CD4-positive, alpha-beta memory T cell (primary cell): ENCODE data around the gene EEFSEC. TPM values are rescaled to one million over a fixed set of nuclear protein-coding genes. Genes with fewer than 3 reads are reported as not detected.
"Not testable (repeated sequence)": the region's sequence is repeated elsewhere in the genome, so short reads cannot be mapped to it uniquely, and the experiment has no call there.

Experiments used
- CTCF ChIA-PET: fragments of 350-600 bp; sonication (Branson Sonifier 250); formaldehyde crosslinking; loops from one replicate; lab custom pipeline; 2021; ENCODE audit warnings: inconsistent platforms; ENCODE audit not compliant: partially characterized antibody; lab: Charles Lee
- POLR2A ChIA-PET: fragments of 350-600 bp; sonication (Branson Sonifier 250); formaldehyde crosslinking; loops from one replicate; lab custom pipeline; 2021; ENCODE audit not compliant: partially characterized antibody; lab: Charles Lee
- DNase-seq, 5 donors: peaks; one replicate each; pipeline versions ENCODE4 v3.0.0 to v3.0.0-alpha.2; 2020 to 2022; ENCODE audit warnings: mixed read lengths in 1 of 5
- H3K27ac ChIP-seq: one replicate; pipeline ENCODE4 v1.7.0; 2013; ENCODE audit warnings: low read depth, low read length
- H3K27me3 ChIP-seq: 2 replicates; pipeline ENCODE4 v1.7.0; 2013; ENCODE audit warnings: mild to moderate bottlenecking, low read length, moderate library complexity; ENCODE audit not compliant: insufficient read depth
- H3K36me3 ChIP-seq: 2 replicates; pipeline ENCODE4 v1.7.0; 2013; ENCODE audit warnings: mild to moderate bottlenecking, low read length, moderate library complexity; ENCODE audit not compliant: insufficient read depth
- H3K4me1 ChIP-seq: 2 replicates; pipeline ENCODE4 v1.7.0; 2013; ENCODE audit warnings: mild to moderate bottlenecking, low read length, moderate library complexity; ENCODE audit not compliant: insufficient read depth
- H3K4me3 ChIP-seq, 2 donors: one replicate each; pipeline ENCODE4 v1.7.0; 2013; ENCODE audit warnings: low read length in 2 of 2, mild to moderate bottlenecking in 1 of 2
- H3K9me3 ChIP-seq, 2 donors: one replicate each; pipeline ENCODE4 v1.7.0; 2013; ENCODE audit warnings: low read length in 2 of 2, control low read depth in 1 of 2; ENCODE audit not compliant: control insufficient read depth in 1 of 2
- H3K27ac Mint-ChIP-seq, 7 donors: one replicate each; pipeline ENCODE4 v1.8.0; 2020 to 2021; ENCODE audit warnings: mixed read lengths in 7 of 7, mild to moderate bottlenecking in 6 of 7, inconsistent platforms in 3 of 7, moderate library complexity in 3 of 7
- H3K27me3 Mint-ChIP-seq, 2 donors: one replicate each; pipeline ENCODE4 v1.8.0; 2020 to 2021; ENCODE audit warnings: mixed read lengths in 2 of 2
- H3K36me3 Mint-ChIP-seq, 2 donors: one replicate each; pipeline ENCODE4 v1.8.0; 2020 to 2021; ENCODE audit warnings: mixed read lengths in 2 of 2, inconsistent platforms in 1 of 2, mild to moderate bottlenecking in 1 of 2
- H3K4me1 Mint-ChIP-seq, 4 donors: one replicate each; pipeline ENCODE4 v1.8.0; 2020 to 2021; ENCODE audit warnings: mixed read lengths in 4 of 4, mild to moderate bottlenecking in 1 of 4
- H3K4me3 Mint-ChIP-seq, 8 donors: one replicate each; pipeline ENCODE4 v1.8.0; 2020 to 2021; ENCODE audit warnings: mixed read lengths in 8 of 8, mild to moderate bottlenecking in 7 of 8, moderate library complexity in 6 of 8, inconsistent platforms in 3 of 8
- H3K9me3 Mint-ChIP-seq, 8 donors: one replicate each; pipeline ENCODE4 v1.8.0; 2020 to 2021; ENCODE audit warnings: mixed read lengths in 8 of 8, mild to moderate bottlenecking in 5 of 8, inconsistent platforms in 3 of 8, moderate library complexity in 1 of 8
- intact Hi-C: fragments of 100-400 bp; cut with micrococcal nuclease; formaldehyde crosslinking; loops from one replicate; pipeline ENCODE4 v1.15.1; 2023
- polyA plus RNA-seq, 2 donors: library from polyadenylated mRNA; unstranded; fragments of 300-500 nt; fragmentation: Illumina TruSeq; gene quantifications; one replicate each; pipeline ENCODE4 v1.2.3, GENCODE V29; 2021
- total RNA-seq, 2 experiments: library from RNA; stranded (reverse); gene quantifications; one replicate each; pipeline ENCODE4 v1.2.3, GENCODE V29; 2021

Gene EEFSEC
- total and polyA plus RNA-seq, 4 experiments from 2014 or later, result 14.0 to 24.9 (median 17.1) TPM

DNA sequence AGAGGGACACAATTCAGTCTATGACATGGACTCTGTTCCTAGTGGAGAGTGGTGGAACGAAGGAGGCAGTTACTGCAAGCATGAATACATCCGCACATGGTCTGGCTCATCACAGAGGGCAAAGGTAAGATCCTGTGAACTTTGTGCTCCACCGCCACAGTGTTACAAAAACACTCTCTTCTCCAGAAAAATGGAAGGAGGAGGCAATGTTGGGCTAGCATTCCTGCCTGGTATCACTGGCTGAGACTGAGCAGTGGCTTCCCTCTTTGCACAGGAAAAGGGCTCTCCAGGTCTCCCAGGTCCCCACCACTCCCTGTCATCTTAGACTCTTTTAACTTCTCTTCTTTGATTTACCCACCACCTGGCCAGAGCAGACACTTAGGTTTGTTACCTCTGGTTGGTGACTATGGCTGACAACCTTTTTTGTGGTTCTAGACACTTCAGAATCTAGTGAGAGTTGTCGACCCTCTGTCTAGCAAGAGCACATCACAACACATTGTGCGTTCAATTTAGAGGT lies 1.5 kb upstream of the EEFSEC start:
- Mint-ChIP-seq H3K4me3 (peak overlapping the region in 5 of 8 donors; percentile 5 to 71 (median 29)), H3K27me3 (peaks cover 0 to 1% of the 10 kb centered on the region in 2 donors), H3K36me3 (peaks cover 4 to 12% of the 10 kb centered on the region in 2 donors), H3K27ac (peak overlapping the region; percentile 44 to 93 (median 84)), H3K9me3 (no peaks in the 10 kb centered on the region), H3K4me1 (peaks cover 13 to 37% (median 23%) of the 10 kb centered on the region in 4 donors)
- ChIA-PET POLR2A (interaction anchor here (1.0 to 2.8 kb wide), 4 partner anchors 28 to 143 kb away, joined by 3 to 66 read pairs (median 6); partner anchors contain the start of gene RUVBL1), CTCF (no interaction called here)
- H3K27ac ChIP-seq, result no peak overlapping the region
- H3K9me3 ChIP-seq, result no peaks in the 10 kb centered on the region
- no peak for DNase-seq
- no peaks in the 10 kb centered on the region for H3K27me3 ChIP-seq
- no peaks in the 10 kb centered on the region for H3K36me3 ChIP-seq
- intact Hi-C loops, result loop anchor here (5.0 kb wide), 1 partner anchor 40 kb away; no protein-coding TSS in a partner anchor
- peaks cover 18% of the 10 kb centered on the region for H3K4me1 ChIP-seq
- no peak overlapping the region for H3K4me3 ChIP-seq

DNA sequence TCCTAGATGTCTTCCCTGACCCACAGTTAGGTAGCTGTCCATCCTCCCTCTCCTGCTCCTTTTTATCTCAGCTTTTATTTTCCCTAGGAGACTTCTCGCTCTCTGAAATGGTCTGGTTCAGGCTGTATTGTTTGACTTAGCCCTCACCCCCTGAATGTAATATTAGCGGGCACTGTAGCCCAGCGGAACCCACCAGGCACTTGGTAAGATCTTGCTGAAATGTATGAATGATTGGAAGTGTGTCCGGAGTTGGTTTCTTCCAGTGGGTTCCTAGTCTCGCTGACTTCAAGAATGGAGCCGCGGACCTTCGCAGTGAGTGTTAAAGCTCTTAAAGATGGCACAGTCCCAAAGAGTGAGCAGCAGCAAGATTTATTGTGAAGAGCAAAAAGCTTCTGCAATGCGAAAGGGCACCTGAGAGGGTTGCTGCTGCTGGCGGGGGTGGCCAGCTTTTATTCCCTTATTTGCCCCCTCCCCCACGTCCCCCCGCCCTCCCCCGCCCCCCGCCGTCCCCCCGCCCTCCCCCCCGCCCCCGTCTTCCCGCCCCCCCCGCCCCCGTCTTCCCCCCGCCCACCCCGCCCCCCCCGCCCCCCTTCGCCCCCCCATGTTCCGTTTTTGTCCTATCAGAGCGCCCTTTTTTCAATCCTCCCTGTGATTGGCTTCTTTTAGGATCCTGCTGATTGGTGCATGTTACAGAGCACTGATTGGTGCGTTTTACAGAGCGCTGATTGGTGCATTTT lies 694 bp upstream of the EEFSEC start:
- Histone ChIP-seq H3K4me3 (peak overlapping the region; percentile 84 to 85), H3K27ac (peak overlapping the region; percentile 44), H3K4me1 (peaks cover 18% of the 10 kb centered on the region), H3K27me3 (no peaks in the 10 kb centered on the region), H3K36me3 (no peaks in the 10 kb centered on the region), H3K9me3 (no peaks in the 10 kb centered on the region)
- POLR2A ChIA-PET, result interaction anchor here (0.7 to 2.8 kb wide), 7 partner anchors 26 to 145 kb away, joined by 3 to 66 read pairs (median 4); partner anchors contain the start of gene RUVBL1
- intact Hi-C loops, result loop anchor here (1.0 to 5.0 kb wide), 2 partner anchors 28 to 40 kb away; no protein-coding TSS in a partner anchor
- peak overlapping the region; percentile 85 to 98 (median 93) for H3K27ac Mint-ChIP-seq
- H3K36me3 Mint-ChIP-seq, result peaks cover 9 to 20% of the 10 kb centered on the region in 2 donors
- H3K4me1 Mint-ChIP-seq, result peaks cover 13 to 41% (median 23%) of the 10 kb centered on the region in 4 donors
- peak in 1 of 5 donors; percentile 84 for DNase-seq
- H3K4me3 Mint-ChIP-seq, result peak overlapping the region; percentile 83 to 96 (median 90)
- H3K27me3 Mint-ChIP-seq, result peaks cover 0 to 1% of the 10 kb centered on the region in 2 donors
- CTCF ChIA-PET, result interaction anchor here (2.2 kb wide), 1 partner anchor 29 kb away, joined by 13 read pairs; the partner anchor contains the start of gene RUVBL1
- no peaks in the 10 kb centered on the region for H3K9me3 Mint-ChIP-seq

DNA sequence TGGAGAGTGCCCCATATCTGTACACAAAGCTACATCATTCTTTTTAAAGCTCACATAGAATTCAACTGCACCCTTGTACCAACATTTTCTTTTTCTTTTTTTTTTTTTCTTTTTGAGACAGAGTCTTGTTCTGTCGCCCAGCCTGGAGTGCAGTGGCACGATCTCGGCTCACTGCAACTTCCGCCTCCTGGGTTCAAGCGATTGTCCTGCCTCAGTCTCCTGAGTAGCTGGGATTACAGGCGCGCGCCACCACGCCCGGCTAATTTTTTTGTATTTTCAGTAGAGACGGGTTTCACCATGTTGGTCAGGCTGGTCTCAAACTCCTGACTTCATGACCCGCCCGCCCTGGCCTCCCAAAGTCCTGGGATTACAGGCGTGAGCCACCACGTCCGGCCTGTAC lies 1.1 kb downstream of the EEFSEC start:
- not testable (repeated sequence) for H3K9me3 Mint-ChIP-seq, H3K27me3 Mint-ChIP-seq, DNase-seq, H3K9me3 ChIP-seq, H3K36me3 ChIP-seq, H3K27me3 ChIP-seq
- Histone ChIP-seq H3K27ac (peak overlapping the region; percentile 65), H3K4me3 (peak overlapping the region in 1 of 2 donors; percentile 63), H3K4me1 (peaks cover 18% of the 10 kb centered on the region)
- Mint-ChIP-seq H3K4me1 (peaks cover 15 to 41% (median 30%) of the 10 kb centered on the region in 4 donors), H3K4me3 (peak overlapping the region; percentile 83 to 96 (median 88)), H3K27ac (peak overlapping the region; percentile 23 to 97 (median 87)), H3K36me3 (peaks cover 22 to 30% of the 10 kb centered on the region in 2 donors)
- POLR2A ChIA-PET, result interaction anchor here (0.6 to 2.8 kb wide), 5 partner anchors 31 to 336 kb away, joined by 3 to 66 read pairs (median 3); partner anchors contain the start of gene RUVBL1
- CTCF ChIA-PET, result interaction anchor here (0.7 to 2.2 kb wide), 5 partner anchors 21 to 679 kb away, joined by 3 to 13 read pairs (median 3); partner anchors contain the start of gene RUVBL1
- intact Hi-C loops, result loop anchor here (5.0 kb wide), 1 partner anchor 42 kb away; no protein-coding TSS in a partner anchor

DNA sequence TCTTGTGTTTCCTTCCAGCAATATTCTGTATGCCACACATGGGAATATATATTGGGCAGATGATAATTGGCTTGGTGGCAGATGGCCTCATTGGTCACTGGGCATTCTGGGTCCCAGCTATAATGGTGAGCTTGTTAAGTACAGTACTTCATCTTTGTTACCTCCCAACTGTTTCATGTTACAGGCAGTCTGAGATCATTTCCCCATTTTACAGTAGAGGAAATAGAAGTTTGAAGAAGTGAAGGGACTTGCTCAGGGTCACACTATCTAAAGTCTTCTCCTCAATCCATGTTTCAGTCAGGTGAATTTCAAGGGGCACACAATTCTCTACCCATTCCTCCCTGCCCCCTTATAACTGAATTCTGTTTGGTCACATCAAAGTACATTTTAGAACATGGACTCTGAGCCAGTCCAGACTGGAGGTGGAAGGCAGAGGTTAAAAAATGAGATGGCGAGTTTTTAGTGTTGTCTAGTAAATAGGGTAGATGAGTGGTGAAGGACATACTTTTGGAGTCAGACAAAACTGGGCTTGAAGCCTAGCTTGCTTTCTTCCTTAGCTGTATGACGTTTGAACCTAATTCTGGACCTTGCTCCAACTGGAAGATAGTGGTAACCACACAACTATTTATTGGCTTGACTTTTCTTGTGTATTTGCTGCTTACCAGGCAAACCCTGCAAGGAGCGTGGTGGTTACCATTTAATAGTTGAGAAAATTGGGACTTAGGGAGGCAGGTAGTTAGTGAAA lies 2.5 kb downstream of the EEFSEC start:
- Mint-ChIP-seq H3K9me3 (peaks cover 0 to 4% (median 0%) of the 10 kb centered on the region in 8 donors), H3K4me3 (peak overlapping the region in 3 of 8 donors; percentile 10 to 36 (median 15)), H3K36me3 (peaks cover 27 to 34% of the 10 kb centered on the region in 2 donors), H3K27me3 (peaks cover 0 to 1% of the 10 kb centered on the region in 2 donors), H3K27ac (peak overlapping the region in 1 of 7 donors; percentile 5), H3K4me1 (peaks cover 18 to 50% (median 35%) of the 10 kb centered on the region in 4 donors)
- CTCF ChIA-PET, result interaction anchor here (1.6 kb wide), 1 partner anchor 22 kb away, joined by 6 read pairs; no protein-coding TSS in a partner anchor
- intact Hi-C loops, result no loop called here
- H3K27me3 ChIP-seq, result no peaks in the 10 kb centered on the region
- no peaks in the 10 kb centered on the region for H3K9me3 ChIP-seq
- H3K4me1 ChIP-seq, result peaks cover 18% of the 10 kb centered on the region
- H3K4me3 ChIP-seq, result no peak overlapping the region
- no peak for DNase-seq
- no peaks in the 10 kb centered on the region for H3K36me3 ChIP-seq
- POLR2A ChIA-PET, result interaction anchor here (0.6 kb wide), 1 partner anchor 51 kb away, joined by 4 read pairs; no protein-coding TSS in a partner anchor
- no peak overlapping the region for H3K27ac ChIP-seq

DNA sequence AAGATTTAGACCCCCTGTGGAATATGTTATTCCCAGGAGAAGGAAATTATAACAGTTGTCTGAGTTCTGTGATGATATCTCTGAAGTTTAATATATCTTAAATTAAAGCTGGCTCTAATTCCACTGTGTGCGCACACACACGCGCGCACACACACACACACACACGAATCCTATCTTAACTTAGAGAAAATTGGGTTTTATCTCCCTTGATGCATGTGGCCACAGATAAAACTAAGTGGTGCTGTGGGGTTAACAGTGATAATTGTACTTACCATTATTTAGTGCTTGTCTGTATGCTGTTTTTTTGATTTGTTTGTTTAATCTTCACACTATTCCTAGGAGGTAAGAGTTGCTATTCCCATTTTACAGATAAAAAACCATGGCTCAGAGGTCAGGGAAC lies 7.4 kb downstream of the EEFSEC start:
- no peak overlapping the region for H3K27ac ChIP-seq
- ChIA-PET POLR2A (no interaction called here), CTCF (no interaction called here)
- intact Hi-C loops, result no loop called here
- DNase-seq, result no peak
- Mint-ChIP-seq H3K4me3 (no peak overlapping the region), H3K4me1 (peaks cover 20 to 46% (median 26%) of the 10 kb centered on the region in 4 donors), H3K9me3 (peaks cover 0 to 4% (median 0%) of the 10 kb centered on the region in 8 donors), H3K27ac (no peak overlapping the region), H3K27me3 (no peaks in the 10 kb centered on the region), H3K36me3 (peaks cover 40 to 50% of the 10 kb centered on the region in 2 donors)
- H3K36me3 ChIP-seq, result no peaks in the 10 kb centered on the region
- H3K4me3 ChIP-seq, result no peak overlapping the region
- no peaks in the 10 kb centered on the region for H3K27me3 ChIP-seq
- H3K9me3 ChIP-seq, result no peaks in the 10 kb centered on the region
- no peaks in the 10 kb centered on the region for H3K4me1 ChIP-seq

DNA sequence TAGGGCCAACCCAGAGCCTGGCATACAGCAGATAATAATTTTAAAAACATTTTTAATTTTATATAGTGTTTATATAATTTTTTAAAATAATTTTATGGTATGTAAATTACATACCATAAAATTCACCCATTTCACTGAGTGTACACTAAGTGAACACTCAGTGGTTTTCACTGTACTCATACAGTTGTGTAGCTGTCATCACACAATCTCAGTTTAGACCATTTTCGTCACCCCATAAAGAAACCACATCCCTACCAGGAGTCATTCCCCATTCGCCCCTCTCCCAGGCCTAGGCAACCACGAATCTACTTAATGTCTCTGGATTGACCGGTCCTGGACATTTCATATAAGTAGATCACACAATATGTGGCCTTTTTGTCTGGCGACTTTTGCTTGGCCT lies 10.2 kb downstream of the EEFSEC start:
- peaks cover 13 to 38% (median 27%) of the 10 kb centered on the region in 4 donors for H3K4me1 Mint-ChIP-seq
- DNase-seq, result no peak
- ChIA-PET POLR2A (no interaction called here), CTCF (no interaction called here)
- H3K9me3 Mint-ChIP-seq, result peaks cover 0 to 3% (median 0%) of the 10 kb centered on the region in 8 donors
- Histone ChIP-seq H3K9me3 (no peaks in the 10 kb centered on the region), H3K27me3 (no peaks in the 10 kb centered on the region), H3K36me3 (no peaks in the 10 kb centered on the region), H3K27ac (no peak overlapping the region), H3K4me3 (no peak overlapping the region), H3K4me1 (no peaks in the 10 kb centered on the region)
- H3K27ac Mint-ChIP-seq, result no peak overlapping the region
- peaks cover 21 to 44% of the 10 kb centered on the region in 2 donors for H3K36me3 Mint-ChIP-seq
- no peak overlapping the region for H3K4me3 Mint-ChIP-seq
- intact Hi-C loops, result no loop called here
- no peaks in the 10 kb centered on the region for H3K27me3 Mint-ChIP-seq
